Measurements from ENCODE around the gene SUZ12.
A peak's percentile ranks its signal among the peaks of the same experiment; 100 is the strongest.
"Not testable (repeated sequence)": the region's sequence is repeated elsewhere in the genome, so short reads cannot be mapped to it uniquely, and the experiment has no call there.

The SUZ12 gene

GRCh38 chr17:31903401-31903800 is 33.4 kb upstream of the SUZ12 start:
- no peak overlapping the region for H3K4me3 ChIP-seq (ENCODE audit: insufficient read depth in 1 of 2, low read depth in 1 of 2, low read length in 2 of 2)
- no peak overlapping the region for H3K14ac ChIP-seq (ENCODE audit: low read length in 2 of 2)
- no peak overlapping the region for H3K27ac ChIP-seq (ENCODE audit: low read length, poor library complexity, severe bottlenecking)
- H3K9ac ChIP-seq (ENCODE audit: low read length): no peak overlapping the region
- H3K9me3 ChIP-seq (ENCODE audit: control insufficient read depth, low read length): no peaks in the 10 kb centered on the region
- H2BK12ac ChIP-seq (ENCODE audit: low read length in 2 of 2): no peak overlapping the region
- H3K4me1 ChIP-seq (ENCODE audit: control insufficient read depth, insufficient read depth, low read depth, low read length): no peaks in the 10 kb centered on the region
- no peak overlapping the region for H3K23ac ChIP-seq (ENCODE audit: low read length in 2 of 2)
- no peak for DNase-seq
- no peak overlapping the region for H4K91ac ChIP-seq (ENCODE audit: low read length)
- no peak overlapping the region for H3K4me2 ChIP-seq (ENCODE audit: low read length, poor library complexity, severe bottlenecking)
- H3K27me3 ChIP-seq (ENCODE audit: control insufficient read depth in 1 of 2, insufficient read depth in 1 of 2, low read length in 2 of 2): peaks cover 0 to 7% of the 10 kb centered on the region in 2 experiments
- no peak overlapping the region for H3K18ac ChIP-seq (ENCODE audit: low read depth in 1 of 2, low read length in 2 of 2)
- 94% methylated on average over 11 of the region's 16 CpGs for WGBS
- H2AK5ac ChIP-seq (ENCODE audit: low read length, severe bottlenecking): no peak overlapping the region
- H2AFZ ChIP-seq (ENCODE audit: low read depth, low read length): no peak overlapping the region
- no peak overlapping the region for H3K4ac ChIP-seq (ENCODE audit: low read depth in 1 of 2, low read length in 2 of 2)
- H3K36me3 ChIP-seq (ENCODE audit: control insufficient read depth in 1 of 2, insufficient read depth in 2 of 2, low read depth in 1 of 2, low read length in 2 of 2): peaks cover 10 to 13% of the 10 kb centered on the region in 2 experiments
- H2BK15ac ChIP-seq (ENCODE audit: low read depth, poor library complexity, severe bottlenecking): no peak overlapping the region
- H4K8ac ChIP-seq (ENCODE audit: low read length): no peak overlapping the region
- no peak overlapping the region for H2BK5ac ChIP-seq (ENCODE audit: low read depth, low read length, poor library complexity, severe bottlenecking)
- peaks cover 6% of the 10 kb centered on the region for H3K79me1 ChIP-seq (replicated peaks; ENCODE audit: low read length, poor library complexity, severe bottlenecking)
- no peak overlapping the region for H2BK120ac ChIP-seq (ENCODE audit: low read depth, low read length)

GRCh38 chr17:31907342-31907962 is 29.4 kb upstream of the SUZ12 start:
- Histone ChIP-seq H3K9ac (ENCODE audit: low read length) (peak overlapping the region; percentile 5), H2AFZ (ENCODE audit: low read depth, low read length) (no peak overlapping the region), H2BK15ac (ENCODE audit: low read depth, poor library complexity, severe bottlenecking) (no peak overlapping the region), H4K91ac (ENCODE audit: low read length) (no peak overlapping the region), H3K4me1 (ENCODE audit: control insufficient read depth, insufficient read depth, low read depth, low read length) (no peaks in the 10 kb centered on the region), H2BK120ac (ENCODE audit: low read depth, low read length) (no peak overlapping the region), H3K27me3 (ENCODE audit: control insufficient read depth in 1 of 2, insufficient read depth in 1 of 2, low read length in 2 of 2) (peaks cover 0 to 11% of the 10 kb centered on the region in 2 experiments), H3K79me1 (replicated peaks; ENCODE audit: low read length, poor library complexity, severe bottlenecking) (no peaks in the 10 kb centered on the region), H3K27ac (ENCODE audit: low read length, poor library complexity, severe bottlenecking) (no peak overlapping the region), H2BK12ac (ENCODE audit: low read length in 2 of 2) (no peak overlapping the region), H3K4me3 (ENCODE audit: insufficient read depth in 1 of 2, low read depth in 1 of 2, low read length in 2 of 2) (peak overlapping the region in 1 of 2 experiments; percentile 18), H3K14ac (ENCODE audit: low read length in 2 of 2) (no peak overlapping the region), H3K4ac (ENCODE audit: low read depth in 1 of 2, low read length in 2 of 2) (no peak overlapping the region), H3K4me2 (ENCODE audit: low read length, poor library complexity, severe bottlenecking) (no peak overlapping the region), H2BK5ac (ENCODE audit: low read depth, low read length, poor library complexity, severe bottlenecking) (no peak overlapping the region), H3K36me3 (ENCODE audit: control insufficient read depth in 1 of 2, insufficient read depth in 2 of 2, low read depth in 1 of 2, low read length in 2 of 2) (no peaks in the 10 kb centered on the region), H3K18ac (ENCODE audit: low read depth in 1 of 2, low read length in 2 of 2) (no peak overlapping the region), H4K8ac (ENCODE audit: low read length) (no peak overlapping the region), H3K23ac (ENCODE audit: low read length in 2 of 2) (no peak overlapping the region), H3K9me3 (ENCODE audit: control insufficient read depth, low read length) (no peaks in the 10 kb centered on the region), H2AK5ac (ENCODE audit: low read length, severe bottlenecking) (no peak overlapping the region)
- DNase-seq: no peak
- WGBS: 74% methylated on average over 5 of the region's 7 CpGs

- no peak overlapping the region for H3K9ac ChIP-seq (ENCODE audit: low read length)
- H3K14ac ChIP-seq (ENCODE audit: low read length in 2 of 2): no peak overlapping the region
- H2BK120ac ChIP-seq (ENCODE audit: low read depth, low read length): no peak overlapping the region
- H3K27ac ChIP-seq (ENCODE audit: low read length, poor library complexity, severe bottlenecking): no peak overlapping the region
- no peak overlapping the region for H2BK12ac ChIP-seq (ENCODE audit: low read length in 2 of 2)
- no peak overlapping the region for H2AK5ac ChIP-seq (ENCODE audit: low read length, severe bottlenecking)
- no peaks in the 10 kb centered on the region for H3K36me3 ChIP-seq (ENCODE audit: control insufficient read depth in 1 of 2, insufficient read depth in 2 of 2, low read depth in 1 of 2, low read length in 2 of 2)
- H3K4me2 ChIP-seq (ENCODE audit: low read length, poor library complexity, severe bottlenecking): no peak overlapping the region
- H3K27me3 ChIP-seq (ENCODE audit: control insufficient read depth in 1 of 2, insufficient read depth in 1 of 2, low read length in 2 of 2): peaks cover 0 to 11% of the 10 kb centered on the region in 2 experiments
- H3K9me3 ChIP-seq (ENCODE audit: control insufficient read depth, low read length): no peaks in the 10 kb centered on the region
- no peak overlapping the region for H2BK5ac ChIP-seq (ENCODE audit: low read depth, low read length, poor library complexity, severe bottlenecking)
- no peak overlapping the region for H4K91ac ChIP-seq (ENCODE audit: low read length)
- no peak overlapping the region for H4K8ac ChIP-seq (ENCODE audit: low read length)
- DNase-seq: no peak
- H3K4me1 ChIP-seq (ENCODE audit: control insufficient read depth, insufficient read depth, low read depth, low read length): no peaks in the 10 kb centered on the region
- H3K79me1 ChIP-seq (replicated peaks; ENCODE audit: low read length, poor library complexity, severe bottlenecking): no peaks in the 10 kb centered on the region
- no peak overlapping the region for H2BK15ac ChIP-seq (ENCODE audit: low read depth, poor library complexity, severe bottlenecking)
- no peak overlapping the region for H3K18ac ChIP-seq (ENCODE audit: low read depth in 1 of 2, low read length in 2 of 2)
- no peak overlapping the region for H2AFZ ChIP-seq (ENCODE audit: low read depth, low read length)
- no peak overlapping the region for H3K4ac ChIP-seq (ENCODE audit: low read depth in 1 of 2, low read length in 2 of 2)
- no peak overlapping the region for H3K4me3 ChIP-seq (ENCODE audit: insufficient read depth in 1 of 2, low read depth in 1 of 2, low read length in 2 of 2)
- H3K23ac ChIP-seq (ENCODE audit: low read length in 2 of 2): no peak overlapping the region
Measured at GRCh38 chr17:31908386-31908785, 28.4 kb upstream of the SUZ12 start.

GRCh38 chr17:31912705-31913104 is 24.1 kb upstream of the SUZ12 start:
- H3K9ac ChIP-seq (ENCODE audit: low read length); H2BK120ac ChIP-seq (ENCODE audit: low read depth, low read length); H3K36me3 ChIP-seq (ENCODE audit: control insufficient read depth in 1 of 2, insufficient read depth in 2 of 2, low read depth in 1 of 2, low read length in 2 of 2); H3K27me3 ChIP-seq (ENCODE audit: control insufficient read depth in 1 of 2, insufficient read depth in 1 of 2, low read length in 2 of 2); H3K9me3 ChIP-seq (ENCODE audit: control insufficient read depth, low read length); H2BK15ac ChIP-seq (ENCODE audit: low read depth, poor library complexity, severe bottlenecking); H3K4ac ChIP-seq (ENCODE audit: low read depth in 1 of 2, low read length in 2 of 2); H2BK12ac ChIP-seq (ENCODE audit: low read length in 2 of 2); H3K14ac ChIP-seq (ENCODE audit: low read length in 2 of 2); H3K4me3 ChIP-seq (ENCODE audit: insufficient read depth in 1 of 2, low read depth in 1 of 2, low read length in 2 of 2); H4K8ac ChIP-seq (ENCODE audit: low read length); H3K18ac ChIP-seq (ENCODE audit: low read depth in 1 of 2, low read length in 2 of 2); H3K27ac ChIP-seq (ENCODE audit: low read length, poor library complexity, severe bottlenecking); H2AK5ac ChIP-seq (ENCODE audit: low read length, severe bottlenecking); H2AFZ ChIP-seq (ENCODE audit: low read depth, low read length); H3K4me1 ChIP-seq (ENCODE audit: control insufficient read depth, insufficient read depth, low read depth, low read length); H2BK5ac ChIP-seq (ENCODE audit: low read depth, low read length, poor library complexity, severe bottlenecking); H4K91ac ChIP-seq (ENCODE audit: low read length); H3K79me1 ChIP-seq (replicated peaks; ENCODE audit: low read length, poor library complexity, severe bottlenecking); H3K4me2 ChIP-seq (ENCODE audit: low read length, poor library complexity, severe bottlenecking); H3K23ac ChIP-seq (ENCODE audit: low read length in 2 of 2): not testable (repeated sequence)
- peak; percentile 14 for DNase-seq
- WGBS: 86% methylated on average over 6 of the region's 6 CpGs
